Measurements from ENCODE around the gene SASS6. TPM values are rescaled to one million over a fixed set of nuclear protein-coding genes. Genes with fewer than 3 reads are reported as not detected.

The SASS6 gene
- total and polyA plus RNA-seq, 9 of the 15 experiments (the other 6 are each of a cell fraction or from before 2014, with no cell fraction given): 11.6 to 34.1 (median 18.0) TPM

GRCh38 chr1:100115524-100115923 is 17.2 kb downstream of the SASS6 start:
- 85% methylated on average over 4 of the region's 4 CpGs for WGBS (ENCODE audit: insufficient coverage, low coverage, missing lambda C conversion rate)
- no peak overlapping the region for H3K4me3 ChIP-seq
- H3K4me2 ChIP-seq (ENCODE audit: insufficient read depth, low read length): no peak overlapping the region
- CTCF ChIA-PET (ENCODE audit: low intra/inter-chr PET ratio): no interaction called here
- ATAC-seq (no peak), DNase-seq (ENCODE audit: extremely low read depth in 1 of 4, low spot score in 3 of 4) (no peak), FAIRE-seq (no peak)
- BruUV-seq (replicated peaks): no TSS peak
- in situ Hi-C loops (cut with MboI): no loop called here
- peaks cover 66% of the 10 kb centered on the region for H3K36me3 ChIP-seq (ENCODE audit: control insufficient read depth, insufficient read depth, low read length)
- H3K9me1 ChIP-seq (ENCODE audit: control insufficient read depth, insufficient read depth, low read length): no peaks in the 10 kb centered on the region
- H3K27ac ChIP-seq (ENCODE audit: extremely low read depth, low read depth, low read length): no peak overlapping the region
- TF ChIP-seq FOXK2 (conservative IDR thresholded peaks at IDR 0.05 in 1 of 2, IDR thresholded peaks at IDR 0.05 in 1 of 2; ENCODE audit: low read depth in 2 of 2) (no peak), MEIS2 (IDR thresholded peaks at IDR 0.05; ENCODE audit: partially characterized antibody) (no peak), RBM25 (IDR thresholded peaks at IDR 0.05; ENCODE audit: low read depth, low read length, severe bottlenecking) (peak; percentile 41), ZNF121 (CRISPR knock-in tag; conservative IDR thresholded peaks at IDR 0.05) (peak; percentile 73), ATF7 (IDR thresholded peaks at IDR 0.05) (no peak)
- intact Hi-C loops (cut with micrococcal nuclease): no loop called here
- H2AFZ ChIP-seq (ENCODE audit: low read depth, low read length): no peak overlapping the region
- H3K9me3 ChIP-seq (replicated peaks; ENCODE audit: control insufficient read depth, insufficient read depth, low read depth, low read length): no peaks in the 10 kb centered on the region
- no peaks in the 10 kb centered on the region for H3K4me1 ChIP-seq (replicated peaks in 1 of 2; ENCODE audit: control insufficient read depth in 2 of 2, insufficient read depth in 2 of 2, low read length in 2 of 2)
- no peak overlapping the region for H3K9ac ChIP-seq (ENCODE audit: insufficient read depth in 1 of 2, low read depth in 2 of 2, low read length in 2 of 2)
- H3K27me3 ChIP-seq (ENCODE audit: control insufficient read depth in 2 of 2, insufficient read depth in 2 of 2, low read length in 2 of 2): no peaks in the 10 kb centered on the region
- POLR2A ChIA-PET: no interaction called here
- no peaks in the 10 kb centered on the region for H4K20me1 ChIP-seq (replicated peaks; ENCODE audit: control insufficient read depth, insufficient read depth, low read length)
- H3K79me2 ChIP-seq (ENCODE audit: control insufficient read depth, insufficient read depth, low read length): no peaks in the 10 kb centered on the region

- Histone ChIP-seq H4K20me1 (replicated peaks; ENCODE audit: control insufficient read depth, insufficient read depth, low read length) (no peaks in the 10 kb centered on the region), H3K36me3 (ENCODE audit: control insufficient read depth, insufficient read depth, low read length) (peaks cover 64% of the 10 kb centered on the region), H3K4me1 (replicated peaks in 1 of 2; ENCODE audit: control insufficient read depth in 2 of 2, insufficient read depth in 2 of 2, low read length in 2 of 2) (no peaks in the 10 kb centered on the region), H2AFZ (ENCODE audit: low read depth, low read length) (no peak overlapping the region), H3K9me3 (replicated peaks; ENCODE audit: control insufficient read depth, insufficient read depth, low read depth, low read length) (no peaks in the 10 kb centered on the region), H3K79me2 (ENCODE audit: control insufficient read depth, insufficient read depth, low read length) (no peaks in the 10 kb centered on the region), H3K27ac (ENCODE audit: extremely low read depth, low read depth, low read length) (no peak overlapping the region), H3K4me2 (ENCODE audit: insufficient read depth, low read length) (no peak overlapping the region), H3K27me3 (ENCODE audit: control insufficient read depth in 2 of 2, insufficient read depth in 2 of 2, low read length in 2 of 2) (no peaks in the 10 kb centered on the region), H3K9ac (ENCODE audit: insufficient read depth in 1 of 2, low read depth in 2 of 2, low read length in 2 of 2) (no peak overlapping the region), H3K9me1 (ENCODE audit: control insufficient read depth, insufficient read depth, low read length) (no peaks in the 10 kb centered on the region), H3K4me3 (no peak overlapping the region)
- FAIRE-seq: no peak
- POLR2A ChIA-PET: no interaction called here
- intact Hi-C loops (cut with micrococcal nuclease) (no loop called here), in situ Hi-C loops (cut with MboI) (no loop called here)
- BruUV-seq (replicated peaks): no TSS peak
- DNase-seq (ENCODE audit: extremely low read depth in 1 of 4, low spot score in 3 of 4): no peak
- ATAC-seq: no peak
- CTCF ChIA-PET (ENCODE audit: low intra/inter-chr PET ratio): no interaction called here
- no peak for TF ChIP-seq CTCFL (IDR thresholded peaks at IDR 0.05; ENCODE audit: borderline replicate concordance, insufficient read depth, low read depth, low read length, poor library complexity, severe bottlenecking)
- TF ChIP-seq TAF7 (tag; IDR thresholded peaks at IDR 0.05): no peak
- TF ChIP-seq ZNF12 (CRISPR knock-in tag; IDR thresholded peaks at IDR 0.05): no peak
- TF ChIP-seq ZNF316 (IDR thresholded peaks at IDR 0.05): peak; percentile 84
- TF ChIP-seq E2F5 (CRISPR knock-in tag; IDR thresholded peaks at IDR 0.05): no peak
- peak; percentile 67; the same call in 1 of the 2 replicates for TF ChIP-seq ESRRA (IDR thresholded peaks at IDR 0.05; ENCODE audit: borderline replicate concordance, low read depth)
- no peak for TF ChIP-seq ZNF707 (CRISPR knock-in tag; conservative IDR thresholded peaks at IDR 0.05)
- no peak for TF ChIP-seq CCAR2 (IDR thresholded peaks at IDR 0.05; ENCODE audit: low read depth, low read length)
- no peak for TF ChIP-seq BHLHE40 (IDR thresholded peaks at IDR 0.05; ENCODE audit: low read length)
- TF ChIP-seq RBM25 (IDR thresholded peaks at IDR 0.05; ENCODE audit: low read depth, low read length, severe bottlenecking): peak; percentile 56
- TF ChIP-seq C11orf30 (IDR thresholded peaks at IDR 0.05; ENCODE audit: low read depth): peak; percentile 64
These were observed 23.1 kb downstream of the SASS6 start for GRCh38 chr1:100109554-100110066.

All from K562 (cell line).